ENCODE data around the gene TPST2. TPM values are rescaled to one million over a fixed set of nuclear protein-coding genes. Genes with fewer than 3 reads are reported as not detected.

Gene TPST2
- total RNA-seq, 1 experiment from 2014 or later, result 8.2 TPM

DNA sequence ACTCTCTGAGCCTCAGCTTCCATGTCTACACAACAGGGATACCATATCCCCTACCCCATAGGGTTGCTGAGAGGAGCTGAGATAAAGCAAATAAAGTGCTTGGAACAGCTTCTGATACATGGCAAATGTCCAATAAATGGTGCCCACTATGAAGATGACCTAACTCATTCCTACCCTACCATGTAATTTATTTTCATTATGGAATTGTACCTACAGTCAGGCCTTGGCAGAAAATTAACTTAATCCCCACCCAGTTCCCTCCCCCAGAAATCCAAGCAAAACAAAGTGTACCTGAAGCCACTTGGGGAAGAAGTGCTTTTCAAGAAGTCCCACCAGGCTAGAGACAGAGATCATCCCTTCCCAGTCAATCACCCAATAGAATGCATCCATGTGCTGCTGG lies 95.4 kb downstream of the TPST2 start:
- BruUV-seq (replicated peaks), result no TSS peak
- CTCF ChIA-PET, result no interaction called here
- Histone ChIP-seq H3K9me3 (ENCODE audit: low read depth, low read length, poor library complexity, severe bottlenecking) (no peaks in the 10 kb centered on the region), H3K27ac (ENCODE audit: low read depth, low read length, poor library complexity, severe bottlenecking) (no peak overlapping the region), H3K4me1 (ENCODE audit: insufficient read depth, low read length, poor library complexity, severe bottlenecking) (no peaks in the 10 kb centered on the region), H3K4me3 (ENCODE audit: low read depth, low read length, poor library complexity, severe bottlenecking) (no peak overlapping the region), H3K27me3 (replicated peaks; ENCODE audit: insufficient read depth, low read depth, low read length, poor library complexity) (no peaks in the 10 kb centered on the region), H3K36me3 (ENCODE audit: insufficient read depth, low read length, poor library complexity, severe bottlenecking) (peaks cover 84% of the 10 kb centered on the region)
- no peak for DNase-seq (ENCODE audit: low spot score)
- POLR2A ChIA-PET (ENCODE audit: low non-redundant PET), result no interaction called here
- intact Hi-C loops (cut with micrococcal nuclease; ENCODE audit: unreplicated experiment), result no loop called here
- TF ChIP-seq, protein P1, sequence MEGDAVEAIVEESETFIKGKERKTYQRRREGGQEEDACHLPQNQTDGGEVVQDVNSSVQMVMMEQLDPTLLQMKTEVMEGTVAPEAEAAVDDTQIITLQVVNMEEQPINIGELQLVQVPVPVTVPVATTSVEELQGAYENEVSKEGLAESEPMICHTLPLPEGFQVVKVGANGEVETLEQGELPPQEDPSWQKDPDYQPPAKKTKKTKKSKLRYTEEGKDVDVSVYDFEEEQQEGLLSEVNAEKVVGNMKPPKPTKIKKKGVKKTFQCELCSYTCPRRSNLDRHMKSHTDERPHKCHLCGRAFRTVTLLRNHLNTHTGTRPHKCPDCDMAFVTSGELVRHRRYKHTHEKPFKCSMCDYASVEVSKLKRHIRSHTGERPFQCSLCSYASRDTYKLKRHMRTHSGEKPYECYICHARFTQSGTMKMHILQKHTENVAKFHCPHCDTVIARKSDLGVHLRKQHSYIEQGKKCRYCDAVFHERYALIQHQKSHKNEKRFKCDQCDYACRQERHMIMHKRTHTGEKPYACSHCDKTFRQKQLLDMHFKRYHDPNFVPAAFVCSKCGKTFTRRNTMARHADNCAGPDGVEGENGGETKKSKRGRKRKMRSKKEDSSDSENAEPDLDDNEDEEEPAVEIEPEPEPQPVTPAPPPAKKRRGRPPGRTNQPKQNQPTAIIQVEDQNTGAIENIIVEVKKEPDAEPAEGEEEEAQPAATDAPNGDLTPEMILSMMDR (conservative IDR thresholded peaks at IDR 0.05; ENCODE audit: low read depth, low read length), result no peak
- TF ChIP-seq EZH2 (IDR thresholded peaks at IDR 0.05; ENCODE audit: borderline replicate concordance, low read depth, low read length, poor library complexity, severe bottlenecking), result no peak

- CTCF ChIA-PET, result no interaction called here
- H3K4me3 ChIP-seq (ENCODE audit: low read depth, low read length, poor library complexity, severe bottlenecking), result no peak overlapping the region
- H3K9me3 ChIP-seq (ENCODE audit: low read depth, low read length, poor library complexity, severe bottlenecking), result no peaks in the 10 kb centered on the region
- TF ChIP-seq, protein P1 (conservative IDR thresholded peaks at IDR 0.05; ENCODE audit: low read depth, low read length), result no peak
- TF ChIP-seq EZH2 (IDR thresholded peaks at IDR 0.05; ENCODE audit: borderline replicate concordance, low read depth, low read length, poor library complexity, severe bottlenecking), result no peak
- no peaks in the 10 kb centered on the region for H3K27me3 ChIP-seq (replicated peaks; ENCODE audit: insufficient read depth, low read depth, low read length, poor library complexity)
- peaks cover 92% of the 10 kb centered on the region for H3K36me3 ChIP-seq (ENCODE audit: insufficient read depth, low read length, poor library complexity, severe bottlenecking)
- DNase-seq (ENCODE audit: low spot score), result no peak
- no TSS peak for BruUV-seq (replicated peaks)
- H3K4me1 ChIP-seq (ENCODE audit: insufficient read depth, low read length, poor library complexity, severe bottlenecking), result no peaks in the 10 kb centered on the region
- intact Hi-C loops (cut with micrococcal nuclease; ENCODE audit: unreplicated experiment), result no loop called here
- POLR2A ChIA-PET (ENCODE audit: low non-redundant PET), result no interaction called here
- H3K27ac ChIP-seq (ENCODE audit: low read depth, low read length, poor library complexity, severe bottlenecking), result no peak overlapping the region
Observed at GRCh38 chr22:26492220-26492619, 97.7 kb downstream of the TPST2 start.

DNA sequence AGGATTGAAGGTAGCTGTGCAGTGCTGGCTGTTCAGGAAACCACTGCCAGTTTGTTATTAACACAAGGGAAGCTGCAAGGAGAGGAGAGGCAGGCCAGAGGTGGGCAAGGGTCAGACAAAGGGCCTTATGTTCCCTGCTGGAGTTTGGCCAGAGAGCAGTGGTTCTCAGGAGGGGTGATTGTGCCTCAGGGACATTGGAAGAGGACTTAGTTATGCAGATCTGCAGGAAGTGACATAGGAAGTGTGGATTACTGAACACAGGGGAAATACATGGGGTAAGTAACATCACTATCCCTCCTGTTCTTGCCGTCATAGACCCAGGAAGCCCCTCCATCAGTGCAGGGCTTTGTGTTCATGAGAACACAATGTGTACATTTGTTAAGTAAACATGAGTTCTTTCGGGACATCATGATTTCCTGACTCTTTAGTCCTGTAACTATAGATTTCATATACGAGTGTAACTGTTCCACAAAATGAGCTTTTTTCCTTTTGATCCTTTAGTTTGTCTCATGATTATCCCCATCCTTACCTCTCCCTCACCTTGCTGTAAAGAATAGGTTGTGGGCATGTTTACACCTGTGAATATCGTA lies 100.4 kb downstream of the TPST2 start:
- intact Hi-C loops (cut with micrococcal nuclease; ENCODE audit: unreplicated experiment), result no loop called here
- Histone ChIP-seq H3K4me3 (ENCODE audit: low read depth, low read length, poor library complexity, severe bottlenecking) (no peak overlapping the region), H3K36me3 (ENCODE audit: insufficient read depth, low read length, poor library complexity, severe bottlenecking) (peaks cover 68% of the 10 kb centered on the region), H3K27ac (ENCODE audit: low read depth, low read length, poor library complexity, severe bottlenecking) (no peak overlapping the region), H3K27me3 (replicated peaks; ENCODE audit: insufficient read depth, low read depth, low read length, poor library complexity) (no peaks in the 10 kb centered on the region), H3K9me3 (ENCODE audit: low read depth, low read length, poor library complexity, severe bottlenecking) (no peaks in the 10 kb centered on the region), H3K4me1 (ENCODE audit: insufficient read depth, low read length, poor library complexity, severe bottlenecking) (peaks cover 7% of the 10 kb centered on the region)
- DNase-seq (ENCODE audit: low spot score), result no peak
- TF ChIP-seq, protein P1 (conservative IDR thresholded peaks at IDR 0.05; ENCODE audit: low read depth, low read length), result no peak
- no peak for TF ChIP-seq EZH2 (IDR thresholded peaks at IDR 0.05; ENCODE audit: borderline replicate concordance, low read depth, low read length, poor library complexity, severe bottlenecking)
- ChIA-PET CTCF (interaction anchor here (0.6 kb wide), 1 partner anchor 149 kb away, joined by 3 read pairs; no protein-coding TSS in a partner anchor), POLR2A (ENCODE audit: low non-redundant PET) (no interaction called here)
- BruUV-seq (replicated peaks), result no TSS peak

Measured in A673 (cell line).